GM12878 (cell line): ENCODE data around the gene LEKR1. TPM values are rescaled to one million over a fixed set of nuclear protein-coding genes. Genes with fewer than 3 reads are reported as not detected.

Source experiments
- ATAC-seq: fragments of 200-7000 bp; cut with Tn5 transposase; 3 replicates; pipeline ENCODE4 v1.9.1; 2020; ENCODE audit warnings: mild to moderate bottlenecking, moderate library complexity
- BruUV-seq: library from RNA; stranded (reverse); fragments of 400-500 nt; replicated peaks from 2 replicates; lab custom pipeline; 2021; lab: Mats Ljungman, UMichigan
- CTCF ChIA-PET: fragments of 300-600 bp; sonication (Branson Sonifier 250); formaldehyde crosslinking; extraction: SDS; loops from one replicate; lab custom pipeline; 2021; ENCODE audit warnings: inconsistent platforms; lab: Yijun Ruan, JAX
- POLR2A ChIA-PET: fragments of 350-600 bp; formaldehyde crosslinking; extraction: SDS; loops from one replicate; lab custom pipeline; 2021; ENCODE audit warnings: inconsistent platforms; lab: Charles Lee
- RAD21 ChIA-PET: fragments of 300-600 bp; sonication (Branson Sonifier 250); formaldehyde crosslinking; loops from one replicate; lab custom pipeline; 2023; ENCODE audit warnings: antibody characterized with exemption; ENCODE audit not compliant: unreplicated experiment; lab: Charles Lee
- SMC1A ChIA-PET: fragments of 300-600 bp; sonication (Branson Sonifier 250); formaldehyde crosslinking; loops from one replicate; lab custom pipeline; 2023; ENCODE audit not compliant: unreplicated experiment, uncharacterized antibody; lab: Charles Lee
- DNase-seq: peaks from one replicate; pipeline ENCODE4 v3.0.0-alpha.2; 2011; ENCODE audit warnings: low read depth, low spot score
- FAIRE-seq: peaks from 3 replicates; lab custom pipeline; 2011; peaks lifted over from hg19 to GRCh38; lab: Jason Lieb, UNC
- H2AFZ ChIP-seq: 2 replicates; pipeline ENCODE4 v1.6.0; 2011; ENCODE audit warnings: low read depth, low read length, control low read depth; ENCODE audit not compliant: control insufficient read depth
- H3K27ac ChIP-seq: 2 replicates; pipeline ENCODE4 v1.5.1; 2011; ENCODE audit warnings: control low read depth; ENCODE audit not compliant: control insufficient read depth, insufficient read depth
- H3K27me3 ChIP-seq, 2 experiments: replicated peaks in 1 of 2; 2 replicates each; pipeline versions ENCODE4 v1.6.0 to v1.6.1; 2011; ENCODE audit warnings: low read length in 1 of 2; ENCODE audit not compliant: control insufficient read depth in 2 of 2, insufficient read depth in 2 of 2
- H3K36me3 ChIP-seq, 2 experiments: 2 replicates each; pipeline ENCODE4 v1.5.1; 2011; ENCODE audit warnings: low read length in 1 of 2; ENCODE audit not compliant: control insufficient read depth in 2 of 2, insufficient read depth in 2 of 2
- H3K4me1 ChIP-seq: 2 replicates; pipeline ENCODE4 v1.6.1; 2011; ENCODE audit warnings: mild to moderate bottlenecking, low read length, moderate library complexity, mixed read lengths; ENCODE audit not compliant: control insufficient read depth, insufficient read depth
- H3K4me2 ChIP-seq: 2 replicates; pipeline ENCODE4 v1.6.0; 2011; ENCODE audit warnings: control low read depth; ENCODE audit not compliant: control insufficient read depth, insufficient read depth
- H3K4me3 ChIP-seq: fragments of 200-600 bp; sonication (generic); 2 replicates; pipeline ENCODE4 v1.5.1; 2016
- H3K79me2 ChIP-seq: 2 replicates; pipeline ENCODE4 v1.6.0; 2011; ENCODE audit warnings: low read length; ENCODE audit not compliant: control insufficient read depth, insufficient read depth
- H3K9ac ChIP-seq: 2 replicates; pipeline ENCODE4 v1.8.0; 2011; ENCODE audit warnings: low read length, control low read depth, mixed read lengths; ENCODE audit not compliant: control insufficient read depth, insufficient read depth
- H3K9me3 ChIP-seq: replicated peaks from 3 replicates; pipeline ENCODE4 v1.5.1; 2011; ENCODE audit warnings: mild to moderate bottlenecking, low read length; ENCODE audit not compliant: control insufficient read depth, insufficient read depth
- H4K20me1 ChIP-seq: 2 replicates; pipeline ENCODE4 v1.6.0; 2011; ENCODE audit not compliant: control insufficient read depth, insufficient read depth
- ASH2L ChIP-seq: fragments of 300-600, 200-600 bp; sonication (generic); IDR thresholded peaks from 2 replicates; pipeline ENCODE4 v1.6.1; 2017; ENCODE audit warnings: low read depth, mild to moderate bottlenecking, borderline replicate concordance
- ATF7 ChIP-seq: fragments of 450-650 bp; IDR thresholded peaks from 2 replicates; pipeline ENCODE4 v1.6.1; 2016; ENCODE audit warnings: low read depth, mild to moderate bottlenecking
- BMI1 ChIP-seq: fragments of 450-650 bp; IDR thresholded peaks from 2 replicates; pipeline ENCODE4 v1.6.1; 2016; ENCODE audit warnings: mild to moderate bottlenecking, moderate library complexity, borderline replicate concordance
- CUX1 ChIP-seq: IDR thresholded peaks from 2 replicates; pipeline ENCODE4 v1.6.1; 2012; ENCODE audit warnings: improper control_type of control experiment, low read depth, low read length; ENCODE audit not compliant: insufficient replicate concordance
- DPF2 ChIP-seq: fragments of 450-650 bp; IDR thresholded peaks from 2 replicates; pipeline ENCODE4 v1.6.1; 2017; ENCODE audit warnings: mild to moderate bottlenecking
- HDAC6 ChIP-seq: fragments of 200-600 bp; sonication (generic); IDR thresholded peaks from one replicate; pipeline ENCODE4 v1.8.0; 2017; ENCODE audit warnings: antibody characterized with exemption; ENCODE audit not compliant: unreplicated experiment
- IRF4 ChIP-seq: IDR thresholded peaks from 2 replicates; pipeline ENCODE4 v1.6.1; 2011; ENCODE audit warnings: low read depth, low read length
- KAT2A ChIP-seq: conservative IDR thresholded peaks from 2 replicates; pipeline ENCODE4 v1.6.1; 2011; ENCODE audit warnings: low read depth, low read length; ENCODE audit not compliant: control insufficient read depth
- NFIC ChIP-seq: IDR thresholded peaks from 2 replicates; pipeline ENCODE4 v1.6.1; 2012; ENCODE audit warnings: low read depth, mild to moderate bottlenecking, inconsistent platforms, low read length, moderate library complexity
- POLR2A ChIP-seq: IDR thresholded peaks from 2 replicates; pipeline ENCODE4 v1.6.1; 2011; ENCODE audit warnings: low read depth, mild to moderate bottlenecking, low read length
- SKIL ChIP-seq: fragments of 450-650 bp; IDR thresholded peaks from 2 replicates; pipeline ENCODE4 v1.6.1; 2017; ENCODE audit warnings: mild to moderate bottlenecking, low read depth, inconsistent platforms; ENCODE audit not compliant: poor library complexity, severe bottlenecking
- TAF1 ChIP-seq: IDR thresholded peaks from 2 replicates; pipeline ENCODE4 v1.6.1; 2011; ENCODE audit warnings: mild to moderate bottlenecking, low read depth, low read length, borderline replicate concordance
- USF2 ChIP-seq: IDR thresholded peaks from 2 replicates; pipeline ENCODE4 v1.6.1; 2011; ENCODE audit warnings: low read depth, low read length, improper control_type of control experiment, borderline replicate concordance
- ZZZ3 ChIP-seq: IDR thresholded peaks from 2 replicates; pipeline ENCODE4 v1.6.1; 2011; ENCODE audit warnings: low read depth; ENCODE audit not compliant: control insufficient read depth, insufficient read length
- WGBS: methylation state at CpG from one replicate; pipeline ENCODE4 v1.1.6; 2016; ENCODE audit warnings: low lambda C conversion rate; ENCODE audit not compliant: insufficient replicate concordance, insufficient coverage; ENCODE audit errors: missing lambda C conversion rate; 5-methylcytosine and 5-hydroxymethylcytosine counted together
- in situ Hi-C: fragments of 300-500 bp; cut with MboI; formaldehyde crosslinking; loops from 9 replicates; pipeline ENCODE4 v1.14.3; 2018; ENCODE audit warnings: mixed read lengths
- intact Hi-C: fragments of 100-400 bp; cut with micrococcal nuclease; formaldehyde crosslinking; loops from one replicate; pipeline ENCODE4 v1.14.2; 2022; ENCODE audit not compliant: unreplicated experiment
- polyA plus RNA-seq, 11 experiments: library from polyadenylated mRNA; depleted of rRNA in 4 of 11; unstranded in 6 of 11; stranded (reverse) in 5 of 11; fragments of >200 nt; fragmentation: Nextera tagmentation in 4 of 11; fragmentation: Illumina TruSeq in 1 of 11; extraction: Ambion mirVana in 4 of 11; extraction: Trizol in 1 of 11; gene quantifications; 1 replicate in 1 of 11; 2 replicates in 10 of 11; pipeline versions ENCODE4 v1.2.1 to v1.2.3, GENCODE V29; 2011 to 2016; ENCODE audit warnings: inconsistent platforms in 2 of 11, missing spikeins in 2 of 11, low read depth in 1 of 11
- total RNA-seq, 4 experiments: library from RNA; depleted of rRNA in 3 of 4; stranded (reverse); fragments of >200 nt in 3 of 4; fragmentation: Illumina TruSeq in 1 of 4; extraction: Trizol in 1 of 4; gene quantifications; 2 replicates each; pipeline versions ENCODE4 v1.2.1 to v1.2.3, GENCODE V29; 2013 to 2021
- TF ChIP-seq, protein P1 (sequence below): fragments of 450-650 bp; IDR thresholded peaks from 2 replicates; pipeline ENCODE4 v1.6.1; 2014; ENCODE audit warnings: mild to moderate bottlenecking

Gene LEKR1
- total and polyA plus RNA-seq, 10 of the 15 experiments (the other 5 are each of a cell fraction or from before 2014, with no cell fraction given) = 0.48 to 3.2 (median 1.3) TPM

DNA sequence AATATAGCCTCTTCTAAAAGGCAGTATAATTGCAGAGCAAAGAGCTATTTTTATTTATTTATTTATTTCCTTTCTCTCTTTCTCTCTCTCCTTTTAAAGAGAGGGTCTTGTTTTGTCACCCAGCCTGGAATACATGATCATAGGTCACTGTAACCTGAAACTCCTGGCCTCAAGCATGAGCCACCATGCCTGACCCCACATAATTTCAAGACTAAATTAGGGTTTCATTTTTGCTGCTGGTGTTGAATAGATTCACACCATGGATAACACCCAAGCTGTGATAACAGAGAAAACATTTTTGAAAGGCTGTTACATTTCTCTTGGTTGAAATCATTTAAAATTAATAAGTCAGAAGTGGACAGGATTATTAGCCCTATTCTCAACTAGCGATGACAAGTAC, 131.6 kb downstream of the LEKR1 start:
- H3K36me3 ChIP-seq = no peaks in the 10 kb centered on the region
- H3K27me3 ChIP-seq = no peaks in the 10 kb centered on the region
- intact Hi-C loops (loop anchor here (2.0 to 5.0 kb wide), 2 partner anchors 107 to 125 kb away; no protein-coding TSS in a partner anchor), in situ Hi-C loops (no loop called here)
- H3K4me2 ChIP-seq = peak overlapping the region; percentile 70
- peak overlapping the region; percentile 22; the same call in 1 of the 2 replicates for H3K27ac ChIP-seq
- H2AFZ ChIP-seq = no peak overlapping the region
- ChIA-PET SMC1A (interaction anchor here (0.6 to 2.3 kb wide), 5 partner anchors 16 to 122 kb away, joined by 3 to 10 read pairs (median 3); no protein-coding TSS in a partner anchor), CTCF (interaction anchor here (1.0 to 1.8 kb wide), 4 partner anchors 18 to 180 kb away, joined by 3 to 6 read pairs (median 4); no protein-coding TSS in a partner anchor), RAD21 (interaction anchor here (1.0 to 1.5 kb wide), 2 partner anchors 21 to 179 kb away, joined by 3 to 5 read pairs; no protein-coding TSS in a partner anchor), POLR2A (no interaction called here)
- BruUV-seq = no TSS peak
- H4K20me1 ChIP-seq = no peaks in the 10 kb centered on the region
- 0 out of 2 replicates have a peak overlapping the region, but pooled peaks have one; percentile 1 for H3K4me3 ChIP-seq
- peaks cover 12% of the 10 kb centered on the region for H3K4me1 ChIP-seq
- 30% methylated on average over 1 of the region's 1 CpG for WGBS
- no peak overlapping the region for H3K9ac ChIP-seq
- H3K9me3 ChIP-seq = no peaks in the 10 kb centered on the region
- no peaks in the 10 kb centered on the region for H3K79me2 ChIP-seq
- peak; percentile 54 for DNase-seq
- FAIRE-seq = peak; percentile 71
- peak; percentile 100 for ATAC-seq
- TF ChIP-seq POLR2A (no peak), NFIC (peak; percentile 82), SKIL (peak; percentile 57), HDAC6 (no peak), DPF2 (peak; percentile 63; the same call in 1 of the 2 replicates), CUX1 (no peak), ASH2L (no peak), ZZZ3 (no peak), IRF4 (peak; percentile 79), TAF1 (no peak), BMI1 (peak; percentile 23; the same call in 1 of the 2 replicates), ATF7 (peak; percentile 58), KAT2A (no peak), USF2 (no peak)
- TF ChIP-seq, protein P1, sequence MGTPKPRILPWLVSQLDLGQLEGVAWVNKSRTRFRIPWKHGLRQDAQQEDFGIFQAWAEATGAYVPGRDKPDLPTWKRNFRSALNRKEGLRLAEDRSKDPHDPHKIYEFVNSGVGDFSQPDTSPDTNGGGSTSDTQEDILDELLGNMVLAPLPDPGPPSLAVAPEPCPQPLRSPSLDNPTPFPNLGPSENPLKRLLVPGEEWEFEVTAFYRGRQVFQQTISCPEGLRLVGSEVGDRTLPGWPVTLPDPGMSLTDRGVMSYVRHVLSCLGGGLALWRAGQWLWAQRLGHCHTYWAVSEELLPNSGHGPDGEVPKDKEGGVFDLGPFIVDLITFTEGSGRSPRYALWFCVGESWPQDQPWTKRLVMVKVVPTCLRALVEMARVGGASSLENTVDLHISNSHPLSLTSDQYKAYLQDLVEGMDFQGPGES = no peak
